WI38 (cell line): Measurements from ENCODE around the gene CLEC4E.
"Not testable (repeated sequence)": the region's sequence is repeated elsewhere in the genome, so short reads cannot be mapped to it uniquely, and the experiment has no call there.

ENCODE experiments used
- H3K4me3 ChIP-seq: 2 replicates; pipeline ENCODE4 v1.5.1; 2011; ENCODE audit warnings: low read depth, mild to moderate bottlenecking, control low read depth, low read length
- CTCF ChIP-seq: IDR thresholded peaks from 2 replicates; pipeline ENCODE4 v1.5.1; 2012; ENCODE audit warnings: low read depth, mild to moderate bottlenecking, control low read depth, low read length

CLEC4E gene

GRCh38 chr12:8540831-8541230, at the start of gene CLEC4E:
Gene CLEC4E, minus strand, starts transcription at chr12:8540905. Its CDS starts 108 bp downstream, at chr12:8540797.
- H3K4me3 ChIP-seq = not testable (repeated sequence)

- no peak for TF ChIP-seq CTCF
- H3K4me3 ChIP-seq = no peak overlapping the region
Observed at GRCh38 chr12:8589679-8590078, 49.0 kb upstream of the CLEC4E start.

GRCh38 chr12:8584478-8584877, 43.8 kb upstream of the CLEC4E start:
- not testable (repeated sequence) for H3K4me3 ChIP-seq

GRCh38 chr12:8584004-8584403, 43.3 kb upstream of the CLEC4E start:
- H3K4me3 ChIP-seq = no peak overlapping the region
- no peak for TF ChIP-seq CTCF

GRCh38 chr12:8581098-8581784, 40.5 kb upstream of the CLEC4E start:
- TF ChIP-seq CTCF = no peak
- H3K4me3 ChIP-seq = no peak overlapping the region

- TF ChIP-seq CTCF = no peak
- no peak overlapping the region for H3K4me3 ChIP-seq
Observed at GRCh38 chr12:8577879-8578278, 37.2 kb upstream of the CLEC4E start.

- TF ChIP-seq CTCF = no peak
- no peak overlapping the region for H3K4me3 ChIP-seq
Observed at GRCh38 chr12:8572507-8572906, 31.8 kb upstream of the CLEC4E start.

- no peak for TF ChIP-seq CTCF
Observed at GRCh38 chr12:8566525-8566924, 25.8 kb upstream of the CLEC4E start.

GRCh38 chr12:8566052-8566451, 25.3 kb upstream of the CLEC4E start:
- not testable (repeated sequence) for H3K4me3 ChIP-seq

More at GRCh38 chr12:8566525-8566924, 25.8 kb upstream of the CLEC4E start:
- no peak overlapping the region for H3K4me3 ChIP-seq
